ENCODE measurements around the gene ADCY2.

DNA sequence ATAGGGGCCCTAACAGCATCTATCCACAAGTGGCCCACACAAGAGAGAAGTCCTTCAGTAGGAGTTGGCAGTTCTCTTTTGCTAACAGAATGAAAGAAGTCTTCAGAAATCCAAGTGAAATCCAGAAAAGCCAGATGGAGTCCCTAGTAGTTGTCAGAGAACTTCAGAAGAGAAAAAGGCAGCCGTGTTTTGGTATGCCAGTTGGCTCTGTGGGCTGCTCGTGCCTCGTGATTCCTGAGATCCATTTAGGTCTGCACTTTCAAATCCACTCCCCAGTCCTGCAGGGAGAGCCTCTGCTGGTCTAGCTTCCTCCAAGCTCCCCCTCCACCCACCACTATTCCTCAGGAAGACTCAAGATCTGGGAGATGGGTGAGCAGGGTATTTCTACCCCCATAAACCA lies 386.0 kb downstream of the ADCY2 start:
- TF ChIP-seq POLR2A (IDR thresholded peaks at IDR 0.05), result no peak
- TF ChIP-seq, protein P1, sequence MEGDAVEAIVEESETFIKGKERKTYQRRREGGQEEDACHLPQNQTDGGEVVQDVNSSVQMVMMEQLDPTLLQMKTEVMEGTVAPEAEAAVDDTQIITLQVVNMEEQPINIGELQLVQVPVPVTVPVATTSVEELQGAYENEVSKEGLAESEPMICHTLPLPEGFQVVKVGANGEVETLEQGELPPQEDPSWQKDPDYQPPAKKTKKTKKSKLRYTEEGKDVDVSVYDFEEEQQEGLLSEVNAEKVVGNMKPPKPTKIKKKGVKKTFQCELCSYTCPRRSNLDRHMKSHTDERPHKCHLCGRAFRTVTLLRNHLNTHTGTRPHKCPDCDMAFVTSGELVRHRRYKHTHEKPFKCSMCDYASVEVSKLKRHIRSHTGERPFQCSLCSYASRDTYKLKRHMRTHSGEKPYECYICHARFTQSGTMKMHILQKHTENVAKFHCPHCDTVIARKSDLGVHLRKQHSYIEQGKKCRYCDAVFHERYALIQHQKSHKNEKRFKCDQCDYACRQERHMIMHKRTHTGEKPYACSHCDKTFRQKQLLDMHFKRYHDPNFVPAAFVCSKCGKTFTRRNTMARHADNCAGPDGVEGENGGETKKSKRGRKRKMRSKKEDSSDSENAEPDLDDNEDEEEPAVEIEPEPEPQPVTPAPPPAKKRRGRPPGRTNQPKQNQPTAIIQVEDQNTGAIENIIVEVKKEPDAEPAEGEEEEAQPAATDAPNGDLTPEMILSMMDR (IDR thresholded peaks at IDR 0.05), result no peak

Data from heart left ventricle (tissue), 13 donors.